H1 (cell line): ENCODE measurements around the gene CCNA2. TPM values are rescaled to one million over a fixed set of nuclear protein-coding genes. Genes with fewer than 3 reads are reported as not detected.

Experiments used
- CTCF ChIA-PET: fragments of 300-600 bp; sonication (Branson Sonifier 250); formaldehyde crosslinking; loops from one replicate; lab custom pipeline; 2021; ENCODE audit not compliant: partially characterized antibody; lab: Charles Lee
- POLR2A ChIA-PET: fragments of 300-600 bp; sonication (Branson Sonifier 250); formaldehyde crosslinking; loops from one replicate; lab custom pipeline; 2021; ENCODE audit warnings: inconsistent platforms; ENCODE audit not compliant: partially characterized antibody; lab: Charles Lee
- DNase-seq, 2 experiments: peaks; one replicate each; pipeline versions ENCODE4 v3.0.0 to v3.0.0-alpha.2; 2010 to 2022; ENCODE audit warnings: low spot score in 2 of 2, low read depth in 1 of 2, mixed read lengths in 1 of 2
- FAIRE-seq: peaks from 2 replicates; lab custom pipeline; 2011; peaks lifted over from hg19 to GRCh38; lab: Jason Lieb, UNC
- H2AFZ ChIP-seq: 2 replicates; pipeline ENCODE4 v1.8.1; 2012; ENCODE audit warnings: low read length, inconsistent platforms
- H2AK5ac ChIP-seq: 2 replicates; pipeline ENCODE4 v1.6.1; 2013; ENCODE audit warnings: low read depth, low read length
- H2BK120ac ChIP-seq: replicated peaks from 2 replicates; pipeline ENCODE3; 2013; ENCODE audit warnings: low read depth, low read length, inconsistent platforms
- H2BK12ac ChIP-seq: 2 replicates; pipeline ENCODE4 v1.6.1; 2013; ENCODE audit warnings: low read depth, low read length
- H2BK15ac ChIP-seq: 2 replicates; pipeline ENCODE4 v1.6.1; 2013; ENCODE audit warnings: low read length
- H2BK20ac ChIP-seq: 2 replicates; pipeline ENCODE4 v1.6.1; 2013; ENCODE audit warnings: low read length
- H2BK5ac ChIP-seq: 2 replicates; pipeline ENCODE4 v1.6.1; 2013; ENCODE audit warnings: low read depth, low read length
- H3K14ac ChIP-seq: 2 replicates; pipeline ENCODE4 v1.6.1; 2013; ENCODE audit warnings: inconsistent platforms; ENCODE audit not compliant: insufficient read length
- H3K18ac ChIP-seq: 2 replicates; pipeline ENCODE4 v1.6.1; 2013; ENCODE audit warnings: low read length; ENCODE audit errors: extremely low read depth
- H3K23ac ChIP-seq: 2 replicates; pipeline ENCODE4 v1.6.1; 2013; ENCODE audit warnings: inconsistent platforms; ENCODE audit not compliant: insufficient read length
- H3K23me2 ChIP-seq: 2 replicates; pipeline ENCODE4 v1.6.1; 2013; ENCODE audit warnings: low read depth, low read length
- H3K27ac ChIP-seq: 2 replicates; pipeline ENCODE4 v1.6.1; 2011; ENCODE audit warnings: low read depth, low read length, inconsistent platforms
- H3K27me3 ChIP-seq, 4 experiments: replicated peaks in 1 of 4; 1 replicate in 1 of 4; 2 replicates in 3 of 4; pipeline versions ENCODE4 v1.6.1 to v1.8.1; 2011 to 2013; ENCODE audit warnings: low read length in 3 of 4, mild to moderate bottlenecking in 3 of 4, inconsistent platforms in 2 of 4, mixed read lengths in 2 of 4, moderate library complexity in 1 of 4; ENCODE audit not compliant: control insufficient read depth in 3 of 4, insufficient read depth in 3 of 4; ENCODE audit errors: extremely low read depth in 1 of 4
- H3K36me3 ChIP-seq, 4 experiments: 2 replicates each; pipeline versions ENCODE4 v1.6.1 to v1.8.1; 2011 to 2013; ENCODE audit warnings: mild to moderate bottlenecking in 4 of 4, low read length in 3 of 4, moderate library complexity in 2 of 4, control low read depth in 1 of 4, inconsistent platforms in 1 of 4; ENCODE audit not compliant: insufficient read depth in 4 of 4, control insufficient read depth in 2 of 4
- H3K4ac ChIP-seq: replicated peaks from 2 replicates; pipeline ENCODE3; 2013; ENCODE audit warnings: low read length, low read depth, mixed read lengths, inconsistent platforms; ENCODE audit not compliant: insufficient read length
- H3K4me1 ChIP-seq, 4 experiments: replicated peaks in 1 of 4; 1 replicate in 1 of 4; 2 replicates in 3 of 4; pipeline versions ENCODE4 v1.6.1 to v1.8.1; 2011 to 2013; ENCODE audit warnings: low read length in 3 of 4, inconsistent platforms in 2 of 4, mixed read lengths in 1 of 4; ENCODE audit not compliant: insufficient read depth in 4 of 4, control insufficient read depth in 3 of 4
- H3K4me2 ChIP-seq, 2 experiments: 2 replicates each; pipeline versions ENCODE4 v1.6.1 to v1.8.1; 2011 to 2013; ENCODE audit warnings: low read depth in 2 of 2, low read length in 2 of 2, control low read depth in 1 of 2, inconsistent platforms in 1 of 2, mild to moderate bottlenecking in 1 of 2; ENCODE audit not compliant: insufficient read depth in 1 of 2
- H3K4me3 ChIP-seq, 4 experiments: fragments of 200-600, 300-600 bp in 1 of 4; sonication (generic), shearing (Covaris generic), sonication (Bioruptor Twin) in 1 of 4; 2 replicates each; pipeline versions ENCODE4 v1.5.1 to v1.8.1; 2011 to 2016; ENCODE audit warnings: low read length in 4 of 4, low read depth in 3 of 4, control low read depth in 2 of 4, inconsistent platforms in 2 of 4, mild to moderate bottlenecking in 2 of 4, mixed read lengths in 1 of 4, moderate library complexity in 1 of 4; ENCODE audit not compliant: insufficient read depth in 2 of 4; ENCODE audit errors: extremely low read depth in 1 of 4
- H3K56ac ChIP-seq: replicated peaks from 2 replicates; pipeline ENCODE3; 2013; ENCODE audit warnings: low read depth, mild to moderate bottlenecking, mixed read lengths, low read length, inconsistent platforms; ENCODE audit not compliant: insufficient read length
- H3K79me1 ChIP-seq: 2 replicates; pipeline ENCODE4 v1.6.1; 2013; ENCODE audit warnings: low read depth, low read length, control low read depth
- H3K79me2 ChIP-seq, 2 experiments: 2 replicates each; pipeline versions ENCODE4 v1.6.1 to v1.8.1; 2012 to 2013; ENCODE audit warnings: low read length in 2 of 2, mild to moderate bottlenecking in 2 of 2, inconsistent platforms in 1 of 2; ENCODE audit not compliant: insufficient read depth in 2 of 2, control insufficient read depth in 1 of 2
- H3K9ac ChIP-seq, 4 experiments: replicated peaks in 1 of 4; 1 replicate in 1 of 4; 2 replicates in 3 of 4; pipeline versions ENCODE4 v1.6.1 to v1.8.1; 2011 to 2013; ENCODE audit warnings: low read depth in 3 of 4, low read length in 3 of 4, control low read depth in 2 of 4, mild to moderate bottlenecking in 2 of 4, moderate library complexity in 2 of 4, inconsistent platforms in 1 of 4; ENCODE audit errors: extremely low read depth in 1 of 4
- H3K9me3 ChIP-seq, 2 experiments: 2 replicates each; pipeline versions ENCODE4 v1.6.1 to v1.8.1; 2012 to 2013; ENCODE audit warnings: mild to moderate bottlenecking in 2 of 2, moderate library complexity in 2 of 2, control low read depth in 1 of 2, inconsistent platforms in 1 of 2, low read depth in 1 of 2, low read length in 1 of 2, mixed read lengths in 1 of 2; ENCODE audit not compliant: insufficient read depth in 2 of 2
- H4K20me1 ChIP-seq, 2 experiments: replicated peaks in 1 of 2; 2 replicates each; pipeline versions ENCODE3 to v1.8.1; 2011 to 2013; ENCODE audit warnings: inconsistent platforms in 2 of 2, low read length in 2 of 2, mild to moderate bottlenecking in 1 of 2; ENCODE audit not compliant: insufficient read depth in 2 of 2, control insufficient read depth in 1 of 2
- H4K5ac ChIP-seq: 2 replicates; pipeline ENCODE4 v1.6.1; 2013; ENCODE audit warnings: low read length, low read depth, mixed read lengths, inconsistent platforms; ENCODE audit not compliant: insufficient read length
- H4K8ac ChIP-seq: 2 replicates; pipeline ENCODE4 v1.8.0; 2013; ENCODE audit warnings: mild to moderate bottlenecking, moderate library complexity, low read length, inconsistent platforms; ENCODE audit not compliant: insufficient read depth; ENCODE audit errors: extremely low read depth
- H4K91ac ChIP-seq: replicated peaks from 2 replicates; pipeline ENCODE3; 2013; ENCODE audit warnings: low read length, mixed read lengths, inconsistent platforms; ENCODE audit not compliant: insufficient read length
- BRCA1 ChIP-seq: IDR thresholded peaks from 2 replicates; pipeline ENCODE4 v1.6.1; 2012; ENCODE audit warnings: low read depth, low read length, improper control_type of control experiment
- EP300 ChIP-seq, 2 experiments: IDR thresholded peaks; 1 replicate in 1 of 2; 2 replicates in 1 of 2; pipeline ENCODE4 v1.6.1; 2011 to 2012; ENCODE audit warnings: low read depth in 2 of 2, low read length in 2 of 2, mild to moderate bottlenecking in 2 of 2, borderline replicate concordance in 1 of 2, inconsistent platforms in 1 of 2, moderate library complexity in 1 of 2
- KDM1A ChIP-seq: fragments of 200-600, 300-600 bp; sonication (generic); IDR thresholded peaks from 2 replicates; pipeline ENCODE4 v1.7.1; 2016; ENCODE audit warnings: mild to moderate bottlenecking, low read length, borderline replicate concordance
- KDM4A ChIP-seq: IDR thresholded peaks from one replicate; pipeline ENCODE4 v1.7.1; 2012; ENCODE audit warnings: low read depth, mild to moderate bottlenecking, moderate library complexity, low read length, inconsistent platforms; ENCODE audit not compliant: severe bottlenecking
- KDM5A ChIP-seq: fragments of 200-600 bp; IDR thresholded peaks from 2 replicates; pipeline ENCODE4 v1.7.1; 2012; ENCODE audit warnings: mild to moderate bottlenecking, low read length, inconsistent platforms, mixed read lengths
- NRF1 ChIP-seq: IDR thresholded peaks from 2 replicates; pipeline ENCODE4 v1.6.1; 2011; ENCODE audit warnings: mild to moderate bottlenecking, low read depth, low read length, improper control_type of control experiment
- SIRT6 ChIP-seq: IDR thresholded peaks from one replicate; pipeline ENCODE4 v1.7.1; 2012; ENCODE audit warnings: low read length, inconsistent platforms
- TAF7 ChIP-seq: optimal IDR thresholded peaks from 2 replicates; pipeline ENCODE3; 2011; ENCODE audit warnings: low read depth, mild to moderate bottlenecking, inconsistent platforms, low read length, moderate library complexity, borderline replicate concordance
- TBP ChIP-seq: IDR thresholded peaks from 2 replicates; pipeline ENCODE4 v1.6.1; 2011; ENCODE audit warnings: low read depth, low read length, improper control_type of control experiment
- TEAD4 ChIP-seq: IDR thresholded peaks from 2 replicates; pipeline ENCODE4 v1.6.1; 2012; ENCODE audit warnings: low read depth, low read length, inconsistent platforms, mixed read lengths
- YY1 ChIP-seq: IDR thresholded peaks from 2 replicates; pipeline ENCODE4 v1.6.1; 2011; ENCODE audit warnings: low read depth, mild to moderate bottlenecking, low read length
- WGBS, 2 experiments: shearing (Covaris generic) in 1 of 2; methylation state at CpG; one replicate each; pipeline versions ENCODE4 v1.1.6 to v1.1.7; 2013 to 2015; ENCODE audit warnings: low lambda C conversion rate in 2 of 2, mixed read lengths in 2 of 2, inconsistent platforms in 1 of 2, low coverage in 1 of 2, missing lambda C conversion rate in 1 of 2; ENCODE audit not compliant: insufficient replicate concordance in 2 of 2, insufficient coverage in 1 of 2, insufficient read length in 1 of 2; ENCODE audit errors: extremely low coverage in 1 of 2, missing lambda C conversion rate in 1 of 2; 5-methylcytosine and 5-hydroxymethylcytosine counted together
- polyA plus RNA-seq, 7 experiments: library from polyadenylated mRNA; depleted of rRNA in 3 of 7; stranded (reverse) in 5 of 7; unstranded in 2 of 7; fragments of >200 nt in 5 of 7; fragments of 200-250 nt in 2 of 7; gene quantifications; 1 replicate in 5 of 7; 2 replicates in 1 of 7; 4 replicates in 1 of 7; pipeline versions ENCODE4 v1.2.1 to v1.2.3, GENCODE V29; 2011 to 2013; ENCODE audit warnings: missing spikeins in 2 of 7, mixed read lengths in 2 of 7
- total RNA-seq: library from RNA; stranded (reverse); fragmentation: NEBNext Ultra II Directional; extraction: Animal tissue kit (Norgen Biotek cat#: 25700); gene quantifications from 2 replicates; pipeline ENCODE4 v1.2.1, GENCODE V29; 2021

The CCNA2 gene
- total and polyA plus RNA-seq, 2 of the 8 experiments (the other 6 are each of a cell fraction or from before 2014, with no cell fraction given): 42.1 to 98.6 TPM

DNA sequence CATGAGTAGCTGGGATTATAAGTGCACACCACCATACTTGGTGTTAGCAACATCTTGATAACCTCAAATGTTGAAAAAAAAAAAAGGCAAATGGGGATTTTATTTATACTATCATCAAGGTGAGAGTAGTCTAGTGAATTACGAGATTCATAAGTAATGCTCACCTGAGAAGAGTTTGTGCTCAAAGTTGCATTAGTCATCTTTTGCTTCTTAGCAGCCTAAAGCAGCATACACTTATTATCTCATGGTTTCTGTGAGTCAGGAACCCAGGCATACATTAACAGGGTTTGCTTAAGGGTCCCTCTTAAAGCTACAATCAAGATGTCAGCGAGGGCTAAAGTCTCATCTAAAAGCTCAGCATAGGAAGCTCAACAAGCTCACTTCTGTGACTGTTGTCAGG is 30.7 kb downstream of the CCNA2 start:
- Histone ChIP-seq H2BK5ac (no peak overlapping the region), H3K9ac (no peak overlapping the region), H4K5ac (no peak overlapping the region), H2BK15ac (no peak overlapping the region), H4K91ac (no peak overlapping the region), H3K79me2 (no peaks in the 10 kb centered on the region), H3K27ac (no peak overlapping the region), H3K4me3 (no peak overlapping the region), H3K4me2 (no peak overlapping the region), H4K8ac (no peak overlapping the region), H3K4me1 (peaks cover 8 to 18% (median 13%) of the 10 kb centered on the region in 4 experiments), H3K23ac (no peak overlapping the region), H3K18ac (no peak overlapping the region), H3K36me3 (no peaks in the 10 kb centered on the region), H3K23me2 (peaks cover 2% of the 10 kb centered on the region; the same call in 1 of the 2 replicates), H3K27me3 (peaks cover 0 to 1% (median 0%) of the 10 kb centered on the region in 4 experiments; a peak in 1 of 7 replicates), H3K4ac (no peak overlapping the region), H4K20me1 (no peaks in the 10 kb centered on the region), H2BK120ac (no peak overlapping the region), H3K14ac (no peak overlapping the region), H3K56ac (no peak overlapping the region), H2AK5ac (no peak overlapping the region), H2BK20ac (no peak overlapping the region), H3K9me3 (no peaks in the 10 kb centered on the region), H2BK12ac (no peak overlapping the region), H3K79me1 (no peaks in the 10 kb centered on the region), H2AFZ (no peak overlapping the region)
- DNase-seq (no peak), FAIRE-seq (no peak)
- 94% methylated on average over 2 of the region's 2 CpGs; no CpG with 5 or more reads in 1 of the 2 experiments for WGBS, 2 experiments
- ChIA-PET CTCF (no interaction called here), POLR2A (interaction anchor here (1.4 kb wide), 1 partner anchor 8 kb away, joined by 7 read pairs; the partner anchor contains the start of gene EXOSC9)
- TF ChIP-seq KDM5A (no peak), TEAD4 (no peak), YY1 (no peak), KDM4A (no peak), KDM1A (no peak), TAF7 (no peak), BRCA1 (no peak), TBP (no peak), SIRT6 (no peak), NRF1 (no peak), EP300 (IDR thresholded peaks at IDR 0.05; ENCODE audit: borderline replicate concordance in 1 of 2, low read depth in 2 of 2, low read length in 2 of 2) (no peak)
